ENCODE measurements around the gene GGNBP2. TPM values are rescaled to one million over a fixed set of nuclear protein-coding genes. Genes with fewer than 3 reads are reported as not detected.

The GGNBP2 gene
- polyA plus RNA-seq, 1 of the 3 experiments (the other 2 are of a cell fraction), result 79.3 TPM

DNA sequence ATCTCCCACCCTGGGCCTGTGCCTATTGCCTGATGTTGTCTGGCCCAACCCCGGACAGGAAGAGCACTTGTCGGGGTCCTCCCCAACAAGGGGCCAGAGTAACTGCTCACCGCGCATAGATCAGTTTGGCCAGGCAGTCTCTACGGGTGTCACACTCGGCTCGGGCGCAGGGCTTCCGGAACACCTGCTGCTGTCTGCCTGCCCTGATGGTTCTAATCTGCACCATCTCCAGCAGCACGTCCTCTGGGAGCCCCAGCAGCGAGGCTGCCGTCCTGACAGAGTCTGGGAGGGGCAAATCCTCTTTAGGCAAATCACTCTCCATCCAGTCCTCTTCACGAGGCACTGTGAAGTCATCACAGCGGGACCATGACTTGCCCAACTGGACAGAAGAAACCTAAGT lies 34.1 kb upstream of the GGNBP2 start:
- CTCF ChIA-PET, result interaction anchor here (1.0 kb wide), 1 partner anchor 13 kb away, joined by 3 read pairs; no protein-coding TSS in a partner anchor

DNA sequence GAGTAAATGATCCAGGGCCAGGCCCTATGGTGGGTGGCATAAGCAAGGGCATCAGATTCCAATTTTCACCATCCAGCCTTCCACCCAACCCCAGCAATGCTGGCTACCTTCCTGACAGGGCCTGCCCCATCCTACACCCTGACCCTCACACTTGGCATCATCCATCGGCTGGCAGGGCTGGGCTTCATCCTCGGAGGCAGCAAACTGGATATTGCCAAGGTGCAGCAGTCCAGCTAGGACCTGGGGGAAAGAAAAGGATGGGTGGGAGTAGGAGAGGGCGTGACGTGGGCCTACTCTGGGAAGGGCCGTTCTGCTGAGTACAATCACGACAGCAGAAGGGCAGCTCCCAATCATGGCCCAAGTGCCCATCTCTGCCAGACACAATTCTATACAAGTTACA lies 33.5 kb upstream of the GGNBP2 start:
- peaks cover 13 to 73% of the 10 kb centered on the region in 2 experiments for H3K36me3 ChIP-seq (replicated peaks in 1 of 2; ENCODE audit: control insufficient read depth in 1 of 2, insufficient read depth in 2 of 2, low read length in 1 of 2)
- no peak for DNase-seq

More for the DNA sequence above, 34.1 kb upstream of the GGNBP2 start:
- H3K9me2 ChIP-seq, result no peaks in the 10 kb centered on the region
- H3K27me3 ChIP-seq (ENCODE audit: insufficient read depth), result no peaks in the 10 kb centered on the region
- no peaks in the 10 kb centered on the region for H4K20me1 ChIP-seq (ENCODE audit: insufficient read depth)
- 74% methylated on average over 6 of the region's 14 CpGs for WGBS (ENCODE audit: low lambda C conversion rate)
- no peaks in the 10 kb centered on the region for H3K4me1 ChIP-seq (ENCODE audit: control insufficient read depth in 1 of 2, insufficient read depth in 2 of 2, low read depth in 1 of 2, low read length in 1 of 2)
- H3K4me2 ChIP-seq, result no peak overlapping the region
- TF ChIP-seq SIN3A (IDR thresholded peaks at IDR 0.05; ENCODE audit: borderline replicate concordance, low read depth, low read length), result no peak
- TF ChIP-seq YY1 (IDR thresholded peaks at IDR 0.05; ENCODE audit: low read depth), result no peak
- no peak for TF ChIP-seq EZH2phosphoT487 (IDR thresholded peaks at IDR 0.05; ENCODE audit: borderline replicate concordance, low read depth)
- TF ChIP-seq SMC3 (IDR thresholded peaks at IDR 0.05; ENCODE audit: low read depth, low read length), result no peak
- no peak for TF ChIP-seq MXI1 (IDR thresholded peaks at IDR 0.05; ENCODE audit: low read depth, low read length)
- H3K9ac ChIP-seq, result no peak overlapping the region
- no peak for DNase-seq
- H3K36me3 ChIP-seq (replicated peaks in 1 of 2; ENCODE audit: control insufficient read depth in 1 of 2, insufficient read depth in 2 of 2, low read length in 1 of 2), result peaks cover 9 to 68% of the 10 kb centered on the region in 2 experiments
- H3K4me3 ChIP-seq (ENCODE audit: low read depth in 2 of 2, low read length in 1 of 2), result no peak overlapping the region
- no peak overlapping the region for H3K27ac ChIP-seq (ENCODE audit: low read depth in 2 of 2, low read length in 1 of 2)
- H3K79me2 ChIP-seq (ENCODE audit: insufficient read depth), result no peaks in the 10 kb centered on the region
- POLR2A ChIA-PET, result no interaction called here
- H2AFZ ChIP-seq (ENCODE audit: low read depth), result no peak overlapping the region
- peaks cover 3% of the 10 kb centered on the region for H3F3A ChIP-seq (replicated peaks; ENCODE audit: insufficient read depth)
- H3K9me3 ChIP-seq, result no peaks in the 10 kb centered on the region

More for the DNA sequence above, 33.5 kb upstream of the GGNBP2 start:
- TF ChIP-seq, protein P1, sequence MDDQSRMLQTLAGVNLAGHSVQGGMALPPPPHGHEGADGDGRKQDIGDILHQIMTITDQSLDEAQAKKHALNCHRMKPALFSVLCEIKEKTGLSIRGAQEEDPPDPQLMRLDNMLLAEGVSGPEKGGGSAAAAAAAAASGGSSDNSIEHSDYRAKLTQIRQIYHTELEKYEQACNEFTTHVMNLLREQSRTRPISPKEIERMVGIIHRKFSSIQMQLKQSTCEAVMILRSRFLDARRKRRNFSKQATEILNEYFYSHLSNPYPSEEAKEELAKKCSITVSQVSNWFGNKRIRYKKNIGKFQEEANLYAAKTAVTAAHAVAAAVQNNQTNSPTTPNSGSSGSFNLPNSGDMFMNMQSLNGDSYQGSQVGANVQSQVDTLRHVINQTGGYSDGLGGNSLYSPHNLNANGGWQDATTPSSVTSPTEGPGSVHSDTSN (IDR thresholded peaks at IDR 0.05), result no peak
- TF ChIP-seq EP300 (IDR thresholded peaks at IDR 0.05; ENCODE audit: borderline replicate concordance in 1 of 2, low read depth in 1 of 2, low read length in 1 of 2) (no peak), TEAD4 (IDR thresholded peaks at IDR 0.05; ENCODE audit: borderline replicate concordance, insufficient read depth) (no peak), YY1 (IDR thresholded peaks at IDR 0.05; ENCODE audit: low read depth) (no peak), SMC3 (IDR thresholded peaks at IDR 0.05; ENCODE audit: low read depth, low read length) (no peak), SIN3A (IDR thresholded peaks at IDR 0.05; ENCODE audit: borderline replicate concordance, low read depth, low read length) (no peak), TCF12 (IDR thresholded peaks at IDR 0.05) (no peak), JUND (IDR thresholded peaks at IDR 0.05) (no peak)
- TF ChIP-seq, protein P2, sequence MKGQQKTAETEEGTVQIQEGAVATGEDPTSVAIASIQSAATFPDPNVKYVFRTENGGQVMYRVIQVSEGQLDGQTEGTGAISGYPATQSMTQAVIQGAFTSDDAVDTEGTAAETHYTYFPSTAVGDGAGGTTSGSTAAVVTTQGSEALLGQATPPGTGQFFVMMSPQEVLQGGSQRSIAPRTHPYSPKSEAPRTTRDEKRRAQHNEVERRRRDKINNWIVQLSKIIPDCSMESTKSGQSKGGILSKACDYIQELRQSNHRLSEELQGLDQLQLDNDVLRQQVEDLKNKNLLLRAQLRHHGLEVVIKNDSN (IDR thresholded peaks at IDR 0.05; ENCODE audit: borderline replicate concordance, low read depth), result no peak
- TF ChIP-seq, protein P3, sequence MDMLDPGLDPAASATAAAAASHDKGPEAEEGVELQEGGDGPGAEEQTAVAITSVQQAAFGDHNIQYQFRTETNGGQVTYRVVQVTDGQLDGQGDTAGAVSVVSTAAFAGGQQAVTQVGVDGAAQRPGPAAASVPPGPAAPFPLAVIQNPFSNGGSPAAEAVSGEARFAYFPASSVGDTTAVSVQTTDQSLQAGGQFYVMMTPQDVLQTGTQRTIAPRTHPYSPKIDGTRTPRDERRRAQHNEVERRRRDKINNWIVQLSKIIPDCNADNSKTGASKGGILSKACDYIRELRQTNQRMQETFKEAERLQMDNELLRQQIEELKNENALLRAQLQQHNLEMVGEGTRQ (IDR thresholded peaks at IDR 0.05; ENCODE audit: borderline replicate concordance, low read depth, low read length), result no peak
- no peaks in the 10 kb centered on the region for H3K9me2 ChIP-seq
- ChIA-PET POLR2A (no interaction called here), CTCF (interaction anchor here (1.0 kb wide), 1 partner anchor 13 kb away, joined by 3 read pairs; no protein-coding TSS in a partner anchor)
- no peak overlapping the region for H3K4me2 ChIP-seq
- H3F3A ChIP-seq (replicated peaks; ENCODE audit: insufficient read depth), result peaks cover 3% of the 10 kb centered on the region
- H4K20me1 ChIP-seq (ENCODE audit: insufficient read depth), result no peaks in the 10 kb centered on the region
- H2AFZ ChIP-seq (ENCODE audit: low read depth), result no peak overlapping the region
- WGBS (ENCODE audit: low lambda C conversion rate), result 98% methylated on average over 6 of the region's 6 CpGs
- H3K9ac ChIP-seq, result no peak overlapping the region
- no peaks in the 10 kb centered on the region for H3K27me3 ChIP-seq (ENCODE audit: insufficient read depth)
- H3K79me2 ChIP-seq (ENCODE audit: insufficient read depth), result no peaks in the 10 kb centered on the region
- H3K4me1 ChIP-seq (ENCODE audit: control insufficient read depth in 1 of 2, insufficient read depth in 2 of 2, low read depth in 1 of 2, low read length in 1 of 2), result no peaks in the 10 kb centered on the region
- H3K9me3 ChIP-seq, result no peaks in the 10 kb centered on the region
- H3K4me3 ChIP-seq (ENCODE audit: low read depth in 2 of 2, low read length in 1 of 2), result no peak overlapping the region
- no peak overlapping the region for H3K27ac ChIP-seq (ENCODE audit: low read depth in 2 of 2, low read length in 1 of 2)
